HUES48 (cell line): Measurements from ENCODE around the gene SLC15A1.
"Not testable (repeated sequence)": the region's sequence is repeated elsewhere in the genome, so short reads cannot be mapped to it uniquely, and the experiment has no call there.

ENCODE experiments used
- H3K27ac ChIP-seq: one replicate; pipeline ENCODE4 v1.7.0; 2013; ENCODE audit warnings: low read depth, low read length, inconsistent platforms
- H3K27me3 ChIP-seq: 2 replicates; pipeline ENCODE4 v1.6.1; 2013; ENCODE audit warnings: mild to moderate bottlenecking, low read length; ENCODE audit not compliant: control insufficient read depth, insufficient read depth
- H3K36me3 ChIP-seq: 2 replicates; pipeline ENCODE4 v1.6.1; 2013; ENCODE audit warnings: low read length; ENCODE audit not compliant: control insufficient read depth, insufficient read depth
- H3K4me1 ChIP-seq: 2 replicates; pipeline ENCODE4 v1.6.1; 2013; ENCODE audit warnings: mild to moderate bottlenecking, low read length; ENCODE audit not compliant: control insufficient read depth, insufficient read depth
- H3K4me3 ChIP-seq: 2 replicates; pipeline ENCODE4 v1.5.1; 2013; ENCODE audit warnings: mild to moderate bottlenecking, low read depth, low read length
- H3K9ac ChIP-seq: 2 replicates; pipeline ENCODE4 v1.6.1; 2013; ENCODE audit warnings: mild to moderate bottlenecking, low read depth, low read length, moderate library complexity
- H3K9me3 ChIP-seq: 2 replicates; pipeline ENCODE4 v1.6.1; 2013; ENCODE audit warnings: low read length; ENCODE audit not compliant: control insufficient read depth, insufficient read depth

SLC15A1 gene

GRCh38 chr13:98648141-98648540 lies 104.3 kb downstream of the SLC15A1 start:
- Histone ChIP-seq H3K9me3 (no peaks in the 10 kb centered on the region), H3K27me3 (no peaks in the 10 kb centered on the region), H3K4me1 (peaks cover 3% of the 10 kb centered on the region; the same call in 1 of the 2 replicates), H3K27ac (no peak overlapping the region), H3K36me3 (no peaks in the 10 kb centered on the region), H3K9ac (no peak overlapping the region), H3K4me3 (no peak overlapping the region)

- H3K9ac ChIP-seq = no peak overlapping the region
- no peaks in the 10 kb centered on the region for H3K9me3 ChIP-seq
- no peaks in the 10 kb centered on the region for H3K27me3 ChIP-seq
- no peaks in the 10 kb centered on the region for H3K36me3 ChIP-seq
- no peak overlapping the region for H3K4me3 ChIP-seq
- H3K4me1 ChIP-seq = no peaks in the 10 kb centered on the region
- no peak overlapping the region for H3K27ac ChIP-seq
Observed at GRCh38 chr13:98647121-98647520, 105.4 kb downstream of the SLC15A1 start.

- H3K27ac ChIP-seq = no peak overlapping the region
- H3K27me3 ChIP-seq = no peaks in the 10 kb centered on the region
- no peaks in the 10 kb centered on the region for H3K4me1 ChIP-seq
- H3K9ac ChIP-seq = no peak overlapping the region
- H3K9me3 ChIP-seq = no peaks in the 10 kb centered on the region
- no peaks in the 10 kb centered on the region for H3K36me3 ChIP-seq
- no peak overlapping the region for H3K4me3 ChIP-seq
Observed at GRCh38 chr13:98643479-98643878, 109.0 kb downstream of the SLC15A1 start.

GRCh38 chr13:98641075-98641474 lies 111.4 kb downstream of the SLC15A1 start:
- Histone ChIP-seq H3K36me3 (no peaks in the 10 kb centered on the region), H3K9me3 (no peaks in the 10 kb centered on the region), H3K4me1 (no peaks in the 10 kb centered on the region), H3K4me3 (no peak overlapping the region), H3K27me3 (no peaks in the 10 kb centered on the region), H3K27ac (no peak overlapping the region), H3K9ac (no peak overlapping the region)

- not testable (repeated sequence) for H3K9me3 ChIP-seq, H3K9ac ChIP-seq, H3K4me1 ChIP-seq, H3K36me3 ChIP-seq, H3K27me3 ChIP-seq, H3K4me3 ChIP-seq, H3K27ac ChIP-seq
Observed at GRCh38 chr13:98639785-98640184, 112.7 kb downstream of the SLC15A1 start.

GRCh38 chr13:98638352-98638751 lies 114.1 kb downstream of the SLC15A1 start:
- H3K36me3 ChIP-seq, H3K27me3 ChIP-seq: not testable (repeated sequence)

More at GRCh38 chr13:98638352-98638751, 114.1 kb downstream of the SLC15A1 start:
- H3K27ac ChIP-seq, H3K9me3 ChIP-seq, H3K4me1 ChIP-seq, H3K9ac ChIP-seq, H3K4me3 ChIP-seq: not testable (repeated sequence)
